H1 (cell line): ENCODE data around the gene CROT. TPM values are rescaled to one million over a fixed set of nuclear protein-coding genes. Genes with fewer than 3 reads are reported as not detected.

Source experiments
- CTCF ChIA-PET: fragments of 300-600 bp; sonication (Branson Sonifier 250); formaldehyde crosslinking; loops from one replicate; lab custom pipeline; 2021; ENCODE audit not compliant: partially characterized antibody; lab: Charles Lee
- POLR2A ChIA-PET: fragments of 300-600 bp; sonication (Branson Sonifier 250); formaldehyde crosslinking; loops from one replicate; lab custom pipeline; 2021; ENCODE audit warnings: inconsistent platforms; ENCODE audit not compliant: partially characterized antibody; lab: Charles Lee
- DNase-seq, 2 experiments: peaks; one replicate each; pipeline versions ENCODE4 v3.0.0 to v3.0.0-alpha.2; 2010 to 2022; ENCODE audit warnings: low spot score in 2 of 2, low read depth in 1 of 2, mixed read lengths in 1 of 2
- FAIRE-seq: peaks from 2 replicates; lab custom pipeline; 2011; peaks lifted over from hg19 to GRCh38; lab: Jason Lieb, UNC
- H2AFZ ChIP-seq: 2 replicates; pipeline ENCODE4 v1.8.1; 2012; ENCODE audit warnings: low read length, inconsistent platforms
- H2AK5ac ChIP-seq: 2 replicates; pipeline ENCODE4 v1.6.1; 2013; ENCODE audit warnings: low read depth, low read length
- H2BK120ac ChIP-seq: replicated peaks from 2 replicates; pipeline ENCODE3; 2013; ENCODE audit warnings: low read depth, low read length, inconsistent platforms
- H2BK12ac ChIP-seq: 2 replicates; pipeline ENCODE4 v1.6.1; 2013; ENCODE audit warnings: low read depth, low read length
- H2BK15ac ChIP-seq: 2 replicates; pipeline ENCODE4 v1.6.1; 2013; ENCODE audit warnings: low read length
- H2BK20ac ChIP-seq: 2 replicates; pipeline ENCODE4 v1.6.1; 2013; ENCODE audit warnings: low read length
- H2BK5ac ChIP-seq: 2 replicates; pipeline ENCODE4 v1.6.1; 2013; ENCODE audit warnings: low read depth, low read length
- H3K14ac ChIP-seq: 2 replicates; pipeline ENCODE4 v1.6.1; 2013; ENCODE audit warnings: inconsistent platforms; ENCODE audit not compliant: insufficient read length
- H3K18ac ChIP-seq: 2 replicates; pipeline ENCODE4 v1.6.1; 2013; ENCODE audit warnings: low read length; ENCODE audit errors: extremely low read depth
- H3K23ac ChIP-seq: 2 replicates; pipeline ENCODE4 v1.6.1; 2013; ENCODE audit warnings: inconsistent platforms; ENCODE audit not compliant: insufficient read length
- H3K23me2 ChIP-seq: 2 replicates; pipeline ENCODE4 v1.6.1; 2013; ENCODE audit warnings: low read depth, low read length
- H3K27ac ChIP-seq: 2 replicates; pipeline ENCODE4 v1.6.1; 2011; ENCODE audit warnings: low read depth, low read length, inconsistent platforms
- H3K27me3 ChIP-seq, 4 experiments: replicated peaks in 1 of 4; 1 replicate in 1 of 4; 2 replicates in 3 of 4; pipeline versions ENCODE4 v1.6.1 to v1.8.1; 2011 to 2013; ENCODE audit warnings: low read length in 3 of 4, mild to moderate bottlenecking in 3 of 4, inconsistent platforms in 2 of 4, mixed read lengths in 2 of 4, moderate library complexity in 1 of 4; ENCODE audit not compliant: control insufficient read depth in 3 of 4, insufficient read depth in 3 of 4; ENCODE audit errors: extremely low read depth in 1 of 4
- H3K36me3 ChIP-seq, 4 experiments: 2 replicates each; pipeline versions ENCODE4 v1.6.1 to v1.8.1; 2011 to 2013; ENCODE audit warnings: mild to moderate bottlenecking in 4 of 4, low read length in 3 of 4, moderate library complexity in 2 of 4, control low read depth in 1 of 4, inconsistent platforms in 1 of 4; ENCODE audit not compliant: insufficient read depth in 4 of 4, control insufficient read depth in 2 of 4
- H3K4ac ChIP-seq: replicated peaks from 2 replicates; pipeline ENCODE3; 2013; ENCODE audit warnings: low read length, low read depth, mixed read lengths, inconsistent platforms; ENCODE audit not compliant: insufficient read length
- H3K4me1 ChIP-seq, 4 experiments: replicated peaks in 1 of 4; 1 replicate in 1 of 4; 2 replicates in 3 of 4; pipeline versions ENCODE4 v1.6.1 to v1.8.1; 2011 to 2013; ENCODE audit warnings: low read length in 3 of 4, inconsistent platforms in 2 of 4, mixed read lengths in 1 of 4; ENCODE audit not compliant: insufficient read depth in 4 of 4, control insufficient read depth in 3 of 4
- H3K4me2 ChIP-seq, 2 experiments: 2 replicates each; pipeline versions ENCODE4 v1.6.1 to v1.8.1; 2011 to 2013; ENCODE audit warnings: low read depth in 2 of 2, low read length in 2 of 2, control low read depth in 1 of 2, inconsistent platforms in 1 of 2, mild to moderate bottlenecking in 1 of 2; ENCODE audit not compliant: insufficient read depth in 1 of 2
- H3K4me3 ChIP-seq, 4 experiments: fragments of 200-600, 300-600 bp in 1 of 4; sonication (generic), shearing (Covaris generic), sonication (Bioruptor Twin) in 1 of 4; 2 replicates each; pipeline versions ENCODE4 v1.5.1 to v1.8.1; 2011 to 2016; ENCODE audit warnings: low read length in 4 of 4, low read depth in 3 of 4, control low read depth in 2 of 4, inconsistent platforms in 2 of 4, mild to moderate bottlenecking in 2 of 4, mixed read lengths in 1 of 4, moderate library complexity in 1 of 4; ENCODE audit not compliant: insufficient read depth in 2 of 4; ENCODE audit errors: extremely low read depth in 1 of 4
- H3K56ac ChIP-seq: replicated peaks from 2 replicates; pipeline ENCODE3; 2013; ENCODE audit warnings: low read depth, mild to moderate bottlenecking, mixed read lengths, low read length, inconsistent platforms; ENCODE audit not compliant: insufficient read length
- H3K79me1 ChIP-seq: 2 replicates; pipeline ENCODE4 v1.6.1; 2013; ENCODE audit warnings: low read depth, low read length, control low read depth
- H3K79me2 ChIP-seq, 2 experiments: 2 replicates each; pipeline versions ENCODE4 v1.6.1 to v1.8.1; 2012 to 2013; ENCODE audit warnings: low read length in 2 of 2, mild to moderate bottlenecking in 2 of 2, inconsistent platforms in 1 of 2; ENCODE audit not compliant: insufficient read depth in 2 of 2, control insufficient read depth in 1 of 2
- H3K9ac ChIP-seq, 4 experiments: replicated peaks in 1 of 4; 1 replicate in 1 of 4; 2 replicates in 3 of 4; pipeline versions ENCODE4 v1.6.1 to v1.8.1; 2011 to 2013; ENCODE audit warnings: low read depth in 3 of 4, low read length in 3 of 4, control low read depth in 2 of 4, mild to moderate bottlenecking in 2 of 4, moderate library complexity in 2 of 4, inconsistent platforms in 1 of 4; ENCODE audit errors: extremely low read depth in 1 of 4
- H3K9me3 ChIP-seq, 2 experiments: 2 replicates each; pipeline versions ENCODE4 v1.6.1 to v1.8.1; 2012 to 2013; ENCODE audit warnings: mild to moderate bottlenecking in 2 of 2, moderate library complexity in 2 of 2, control low read depth in 1 of 2, inconsistent platforms in 1 of 2, low read depth in 1 of 2, low read length in 1 of 2, mixed read lengths in 1 of 2; ENCODE audit not compliant: insufficient read depth in 2 of 2
- H4K20me1 ChIP-seq, 2 experiments: replicated peaks in 1 of 2; 2 replicates each; pipeline versions ENCODE3 to v1.8.1; 2011 to 2013; ENCODE audit warnings: inconsistent platforms in 2 of 2, low read length in 2 of 2, mild to moderate bottlenecking in 1 of 2; ENCODE audit not compliant: insufficient read depth in 2 of 2, control insufficient read depth in 1 of 2
- H4K5ac ChIP-seq: 2 replicates; pipeline ENCODE4 v1.6.1; 2013; ENCODE audit warnings: low read length, low read depth, mixed read lengths, inconsistent platforms; ENCODE audit not compliant: insufficient read length
- H4K8ac ChIP-seq: 2 replicates; pipeline ENCODE4 v1.8.0; 2013; ENCODE audit warnings: mild to moderate bottlenecking, moderate library complexity, low read length, inconsistent platforms; ENCODE audit not compliant: insufficient read depth; ENCODE audit errors: extremely low read depth
- H4K91ac ChIP-seq: replicated peaks from 2 replicates; pipeline ENCODE3; 2013; ENCODE audit warnings: low read length, mixed read lengths, inconsistent platforms; ENCODE audit not compliant: insufficient read length
- CBX5 ChIP-seq: fragments of 300-800, 300-1000 bp; sonication (generic); IDR thresholded peaks from 2 replicates; pipeline ENCODE4 v1.7.1; 2016; ENCODE audit warnings: antibody characterized with exemption, low read length, low read depth
- CBX8 ChIP-seq: fragments of 300-800, 300-1000 bp; sonication (generic); IDR thresholded peaks from 2 replicates; pipeline ENCODE4 v1.7.1; 2016; ENCODE audit warnings: low read depth, low read length, borderline replicate concordance
- GTF2F1 ChIP-seq: IDR thresholded peaks from 2 replicates; pipeline ENCODE4 v1.6.1; 2012; ENCODE audit warnings: low read depth, low read length, improper control_type of control experiment, borderline replicate concordance
- MAX ChIP-seq: IDR thresholded peaks from 2 replicates; pipeline ENCODE4 v1.6.1; 2012; ENCODE audit warnings: inconsistent platforms
- RAD21 ChIP-seq, 2 experiments: IDR thresholded peaks in 1 of 2; conservative IDR thresholded peaks in 1 of 2; 2 replicates each; pipeline ENCODE4 v1.6.1; 2011; ENCODE audit warnings: low read depth in 2 of 2, low read length in 2 of 2, improper control_type of control experiment in 1 of 2, inconsistent platforms in 1 of 2, mild to moderate bottlenecking in 1 of 2, moderate library complexity in 1 of 2
- RXRA ChIP-seq: IDR thresholded peaks from 2 replicates; pipeline ENCODE4 v1.6.1; 2011; ENCODE audit warnings: low read depth, mild to moderate bottlenecking, low read length, moderate library complexity; ENCODE audit not compliant: insufficient read depth
- SAP30 ChIP-seq: fragments of 300-600 bp; sonication (generic); IDR thresholded peaks from 2 replicates; pipeline ENCODE4 v1.7.1; 2012; ENCODE audit warnings: low read length, moderate library complexity, mild to moderate bottlenecking, inconsistent platforms; ENCODE audit not compliant: insufficient read depth, insufficient replicate concordance
- SP1 ChIP-seq: IDR thresholded peaks from 2 replicates; pipeline ENCODE4 v1.6.1; 2011; ENCODE audit warnings: low read depth, low read length
- SRF ChIP-seq: IDR thresholded peaks from 2 replicates; pipeline ENCODE4 v1.6.1; 2011; ENCODE audit warnings: mild to moderate bottlenecking, low read depth, low read length, moderate library complexity
- TCF12 ChIP-seq: IDR thresholded peaks from 2 replicates; pipeline ENCODE4 v1.6.1; 2011; ENCODE audit warnings: low read depth, mild to moderate bottlenecking, low read length
- TEAD4 ChIP-seq: IDR thresholded peaks from 2 replicates; pipeline ENCODE4 v1.6.1; 2012; ENCODE audit warnings: low read depth, low read length, inconsistent platforms, mixed read lengths
- YY1 ChIP-seq: IDR thresholded peaks from 2 replicates; pipeline ENCODE4 v1.6.1; 2011; ENCODE audit warnings: low read depth, mild to moderate bottlenecking, low read length
- WGBS, 2 experiments: shearing (Covaris generic) in 1 of 2; methylation state at CpG; one replicate each; pipeline versions ENCODE4 v1.1.6 to v1.1.7; 2013 to 2015; ENCODE audit warnings: low lambda C conversion rate in 2 of 2, mixed read lengths in 2 of 2, inconsistent platforms in 1 of 2, low coverage in 1 of 2, missing lambda C conversion rate in 1 of 2; ENCODE audit not compliant: insufficient replicate concordance in 2 of 2, insufficient coverage in 1 of 2, insufficient read length in 1 of 2; ENCODE audit errors: extremely low coverage in 1 of 2, missing lambda C conversion rate in 1 of 2; 5-methylcytosine and 5-hydroxymethylcytosine counted together
- polyA plus RNA-seq, 7 experiments: library from polyadenylated mRNA; depleted of rRNA in 3 of 7; stranded (reverse) in 5 of 7; unstranded in 2 of 7; fragments of >200 nt in 5 of 7; fragments of 200-250 nt in 2 of 7; gene quantifications; 1 replicate in 5 of 7; 2 replicates in 1 of 7; 4 replicates in 1 of 7; pipeline versions ENCODE4 v1.2.1 to v1.2.3, GENCODE V29; 2011 to 2013; ENCODE audit warnings: missing spikeins in 2 of 7, mixed read lengths in 2 of 7
- total RNA-seq: library from RNA; stranded (reverse); fragmentation: NEBNext Ultra II Directional; extraction: Animal tissue kit (Norgen Biotek cat#: 25700); gene quantifications from 2 replicates; pipeline ENCODE4 v1.2.1, GENCODE V29; 2021
- TF ChIP-seq, protein P1 (sequence below): IDR thresholded peaks from 2 replicates; pipeline ENCODE4 v1.6.1; 2011; ENCODE audit warnings: low read depth, mild to moderate bottlenecking, low read length; ENCODE audit not compliant: insufficient read depth

CROT gene
- total and polyA plus RNA-seq, 2 of the 8 experiments (the other 6 are each of a cell fraction or from before 2014, with no cell fraction given): 2.2 to 5.6 TPM

GRCh38 chr7:87420173-87420572, 74.7 kb downstream of the CROT start:
- no peak overlapping the region for H2BK5ac ChIP-seq
- H3K4me2 ChIP-seq: no peak overlapping the region
- no peak overlapping the region for H3K18ac ChIP-seq
- no peak overlapping the region for H2BK12ac ChIP-seq
- H3K23ac ChIP-seq: no peak overlapping the region
- no peak overlapping the region for H3K4ac ChIP-seq
- no peaks in the 10 kb centered on the region for H3K79me2 ChIP-seq
- no peak overlapping the region for H2AFZ ChIP-seq
- no peak overlapping the region for H4K91ac ChIP-seq
- H3K4me3 ChIP-seq: no peak overlapping the region
- ChIA-PET POLR2A (interaction anchor here (0.6 kb wide), 1 partner anchor 13 kb away, joined by 3 read pairs; no protein-coding TSS in a partner anchor), CTCF (interaction anchor here (0.6 to 9.0 kb wide), 7 partner anchors 9 to 446 kb away, joined by 3 to 115 read pairs (median 6); no protein-coding TSS in a partner anchor)
- H3K56ac ChIP-seq: no peak overlapping the region
- WGBS, 2 experiments: 93% methylated on average over 4 of the region's 4 CpGs; no CpG with 5 or more reads in 1 of the 2 experiments
- H4K5ac ChIP-seq: no peak overlapping the region
- H4K8ac ChIP-seq: no peak overlapping the region
- H2BK15ac ChIP-seq: no peak overlapping the region
- no peaks in the 10 kb centered on the region for H3K27me3 ChIP-seq
- H3K9ac ChIP-seq: no peak overlapping the region
- no peaks in the 10 kb centered on the region for H4K20me1 ChIP-seq
- TF ChIP-seq RXRA (no peak), CBX5 (no peak), SAP30 (no peak), RAD21 (IDR thresholded peaks at IDR 0.05 in 1 of 2, conservative IDR thresholded peaks at IDR 0.05 in 1 of 2; ENCODE audit: low read depth in 2 of 2, low read length in 2 of 2) (no peak), GTF2F1 (no peak), TCF12 (no peak), YY1 (no peak), SRF (no peak), MAX (no peak), TEAD4 (no peak), CBX8 (no peak), SP1 (no peak)
- TF ChIP-seq, protein P1, sequence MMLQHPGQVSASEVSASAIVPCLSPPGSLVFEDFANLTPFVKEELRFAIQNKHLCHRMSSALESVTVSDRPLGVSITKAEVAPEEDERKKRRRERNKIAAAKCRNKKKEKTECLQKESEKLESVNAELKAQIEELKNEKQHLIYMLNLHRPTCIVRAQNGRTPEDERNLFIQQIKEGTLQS: no peak
- no peaks in the 10 kb centered on the region for H3K4me1 ChIP-seq
- no peak overlapping the region for H2AK5ac ChIP-seq
- H3K27ac ChIP-seq: no peak overlapping the region
- H2BK20ac ChIP-seq: no peak overlapping the region
- no peak overlapping the region for H3K14ac ChIP-seq
- no peaks in the 10 kb centered on the region for H3K23me2 ChIP-seq
- FAIRE-seq (no peak), DNase-seq (no peak)
- H2BK120ac ChIP-seq: no peak overlapping the region
- no peaks in the 10 kb centered on the region for H3K9me3 ChIP-seq
- no peaks in the 10 kb centered on the region for H3K79me1 ChIP-seq
- no peaks in the 10 kb centered on the region for H3K36me3 ChIP-seq
